HUDEP-2 (cell line): ENCODE data around the gene SENP5.

ENCODE experiments used
- DNase-seq, 76 experiments: peaks; one replicate each; lab custom pipeline; 2025; ENCODE audit not compliant: unreplicated experiment in 76 of 76; lab: John Stamatoyannopoulos, UW

Gene SENP5

GRCh38 chr3:196883361-196883760 is 15.6 kb downstream of the SENP5 start:
- no peak for DNase-seq

GRCh38 chr3:196886144-196886543 is 18.4 kb downstream of the SENP5 start:
- no peak for DNase-seq

GRCh38 chr3:196889844-196890708 is 22.4 kb downstream of the SENP5 start:
- no peak for DNase-seq

- DNase-seq, result no peak
Measured at GRCh38 chr3:196894557-196895295, 27.0 kb downstream of the SENP5 start.

GRCh38 chr3:196896229-196896628 is 28.5 kb downstream of the SENP5 start:
- DNase-seq, result no peak

- no peak for DNase-seq
Measured at GRCh38 chr3:196901768-196902167, 34.0 kb downstream of the SENP5 start.

- DNase-seq, result no peak
Measured at GRCh38 chr3:196902296-196902695, 34.6 kb downstream of the SENP5 start.

- DNase-seq, result no peak
Measured at GRCh38 chr3:196903740-196904139, 36.0 kb downstream of the SENP5 start.

GRCh38 chr3:196914866-196915265 is 47.1 kb downstream of the SENP5 start:
- no peak for DNase-seq

- DNase-seq, result no peak
Measured at GRCh38 chr3:196915375-196915774, 47.7 kb downstream of the SENP5 start.

- no peak for DNase-seq
Measured at GRCh38 chr3:196916221-196916620, 48.5 kb downstream of the SENP5 start.

GRCh38 chr3:196916995-196917394 is 49.3 kb downstream of the SENP5 start:
- DNase-seq, result no peak

- DNase-seq, result no peak
Measured at GRCh38 chr3:196918968-196919367, 51.2 kb downstream of the SENP5 start.

GRCh38 chr3:196920733-196921132 is 53.0 kb downstream of the SENP5 start:
- DNase-seq, result no peak

GRCh38 chr3:196927571-196928453 is 60.1 kb downstream of the SENP5 start:
- DNase-seq, result no peak

GRCh38 chr3:196931157-196931556 is 63.4 kb downstream of the SENP5 start:
- no peak for DNase-seq

GRCh38 chr3:196931828-196932587 is 64.3 kb downstream of the SENP5 start:
- DNase-seq, result no peak

GRCh38 chr3:196932600-196932999 is 64.9 kb downstream of the SENP5 start:
- DNase-seq, result no peak

- DNase-seq, result no peak
Measured at GRCh38 chr3:196936288-196936687, 68.6 kb downstream of the SENP5 start.

GRCh38 chr3:196938124-196938523 is 70.4 kb downstream of the SENP5 start:
- DNase-seq, result no peak
